NCI-H2171 (cell line): ENCODE data around the gene BCL7C.

Experiments used
- DNase-seq: peaks from one replicate; lab custom pipeline; 2025; lab: John Stamatoyannopoulos, UW

The BCL7C gene

DNA sequence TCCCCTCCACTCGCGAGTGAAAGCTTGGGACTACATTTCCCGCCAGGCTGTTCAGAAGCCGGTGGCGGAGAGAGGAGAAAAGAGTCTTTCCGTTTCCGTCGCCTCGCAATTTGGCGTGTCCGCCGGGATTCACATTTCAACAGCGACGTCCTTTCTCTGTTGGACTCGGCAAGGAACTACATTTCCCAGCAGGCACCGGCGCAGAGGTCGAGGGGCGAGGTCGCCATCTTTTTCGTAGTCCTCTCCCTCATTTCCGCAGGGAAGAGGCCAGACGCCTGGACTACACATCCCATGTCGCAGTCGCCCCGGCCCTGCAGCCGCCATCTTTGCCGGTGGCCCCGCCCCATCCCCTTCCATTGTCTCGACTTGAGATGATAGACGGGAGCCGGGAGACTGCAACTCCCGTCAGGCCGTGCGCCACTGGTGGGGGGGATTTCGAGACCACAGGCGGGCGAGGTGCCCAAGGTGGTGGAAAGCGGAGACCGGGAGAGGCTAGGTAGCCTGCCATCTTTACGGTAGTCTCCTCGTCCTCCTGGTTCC, 28.6 kb upstream of the BCL7C start:
- DNase-seq, result peak; percentile 98

- DNase-seq, result peak; percentile 86
These were observed 28.0 kb upstream of the BCL7C start for GRCh38 chr16:30921748-30922419.

GRCh38 chr16:30921459-30921747, 27.5 kb upstream of the BCL7C start:
- DNase-seq, result no peak

GRCh38 chr16:30920891-30921290, 27.0 kb upstream of the BCL7C start:
- no peak for DNase-seq

- DNase-seq, result no peak
These were observed 24.7 kb upstream of the BCL7C start for GRCh38 chr16:30918614-30919013.

DNA sequence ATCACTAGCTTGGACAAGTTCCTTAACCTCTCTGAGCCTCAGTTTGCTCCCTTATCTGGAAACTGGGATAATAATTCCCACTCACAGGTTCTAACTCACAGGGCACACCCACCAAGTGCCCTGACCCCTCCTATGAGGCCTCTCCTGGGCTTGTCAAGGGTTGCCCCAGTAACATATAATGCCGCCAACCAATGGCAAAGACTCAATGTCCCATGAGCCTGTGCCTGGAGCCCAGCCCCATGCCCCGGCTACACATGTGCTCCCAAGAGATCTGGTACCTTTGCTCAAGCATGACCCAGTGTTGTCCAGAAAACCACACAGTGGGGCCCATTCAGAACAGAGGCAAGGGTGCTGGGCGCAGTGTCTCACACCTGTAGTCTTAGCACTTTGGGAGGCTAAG, 21.0 kb upstream of the BCL7C start:
- DNase-seq, result no peak

- DNase-seq, result no peak
These were observed 19.0 kb upstream of the BCL7C start for GRCh38 chr16:30912794-30913412.

GRCh38 chr16:30910427-30911029, 16.7 kb upstream of the BCL7C start:
- no peak for DNase-seq

- DNase-seq, result no peak
These were observed 13.2 kb upstream of the BCL7C start for GRCh38 chr16:30907064-30907463.

GRCh38 chr16:30904114-30904780, 10.4 kb upstream of the BCL7C start:
- DNase-seq, result no peak

DNA sequence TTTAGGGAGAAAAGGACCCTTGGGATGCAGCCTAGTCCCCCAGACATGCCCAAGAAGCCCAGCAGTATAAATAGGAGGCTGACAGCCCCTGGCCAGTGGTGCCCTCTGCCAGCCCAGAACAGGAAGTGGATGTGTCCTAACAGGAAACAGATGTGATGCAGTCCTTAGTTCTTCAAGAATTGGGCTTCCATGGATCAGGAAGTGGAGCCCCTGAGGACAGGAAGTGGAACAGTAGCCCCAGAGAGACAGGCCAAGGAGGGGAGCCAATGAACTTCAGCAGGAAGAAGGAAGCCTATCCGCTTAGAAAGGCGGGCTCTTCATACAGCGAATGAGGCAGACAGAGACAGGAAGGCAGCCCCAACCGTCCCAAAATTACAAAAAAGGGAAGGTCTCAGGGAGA, 9.7 kb upstream of the BCL7C start:
- no peak for DNase-seq

- no peak for DNase-seq
These were observed 9.1 kb upstream of the BCL7C start for GRCh38 chr16:30903002-30903401.

DNA sequence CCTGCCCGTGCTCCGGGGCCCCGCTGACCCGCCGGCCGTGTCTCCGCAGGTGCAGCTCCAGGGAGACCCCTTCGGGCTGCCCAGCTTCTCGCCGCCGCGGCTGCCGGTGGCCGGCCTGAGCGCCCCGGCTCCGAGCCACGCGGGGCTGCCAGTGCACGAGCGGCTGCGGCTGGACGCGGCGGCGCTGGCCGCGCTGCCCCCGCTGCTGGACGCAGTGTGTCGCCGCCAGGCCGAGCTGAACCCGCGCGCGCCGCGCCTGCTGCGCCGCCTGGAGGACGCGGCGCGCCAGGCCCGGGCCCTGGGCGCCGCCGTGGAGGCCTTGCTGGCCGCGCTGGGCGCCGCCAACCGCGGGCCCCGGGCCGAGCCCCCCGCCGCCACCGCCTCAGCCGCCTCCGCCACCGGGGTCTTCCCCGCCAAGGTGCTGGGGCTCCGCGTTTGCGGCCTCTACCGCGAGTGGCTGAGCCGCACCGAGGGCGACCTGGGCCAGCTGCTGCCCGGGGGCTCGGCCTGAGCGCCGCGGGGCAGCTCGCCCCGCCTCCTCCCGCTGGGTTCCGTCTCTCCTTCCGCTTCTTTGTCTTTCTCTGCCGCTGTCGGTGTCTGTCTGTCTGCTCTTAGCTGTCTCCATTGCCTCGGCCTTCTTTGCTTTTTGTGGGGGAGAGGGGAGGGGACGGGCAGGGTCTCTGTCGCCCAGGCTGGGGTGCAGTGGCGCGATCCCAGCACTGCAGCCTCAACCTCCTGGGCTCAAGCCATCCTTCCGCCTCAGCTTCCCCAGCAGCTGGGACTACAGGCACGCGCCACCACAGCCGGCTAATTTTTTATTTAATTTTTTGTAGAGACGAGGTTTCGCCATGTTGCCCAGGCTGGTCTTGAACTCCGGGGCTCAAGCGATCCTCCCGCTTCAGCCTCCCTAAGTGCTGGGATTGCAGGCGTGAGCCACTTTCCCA, 8.4 kb upstream of the BCL7C start:
- peak; percentile 47 for DNase-seq

GRCh38 chr16:30901201-30902028, 7.5 kb upstream of the BCL7C start:
- DNase-seq, result no peak

- no peak for DNase-seq
These were observed 6.7 kb upstream of the BCL7C start for GRCh38 chr16:30900588-30900987.

DNA sequence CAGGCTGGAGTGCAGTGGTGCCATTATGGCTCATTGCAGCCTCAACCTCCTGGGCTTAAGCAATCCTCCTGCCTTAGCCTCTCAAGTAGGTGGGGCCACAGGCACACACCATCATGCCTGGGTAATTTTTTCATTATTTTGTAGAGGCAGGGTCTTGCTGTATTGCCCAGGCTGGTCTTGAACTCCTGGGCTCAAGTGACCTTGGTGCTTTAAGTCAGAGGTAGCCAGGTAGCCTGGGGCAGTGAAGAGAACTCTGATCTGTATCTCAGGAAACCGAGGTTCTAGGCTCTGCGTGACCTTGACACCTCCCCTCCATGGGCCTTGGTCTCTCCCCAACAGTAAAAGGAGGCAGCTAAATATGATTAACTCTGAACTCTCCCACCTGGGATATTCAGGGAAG, 5.9 kb upstream of the BCL7C start:
- no peak for DNase-seq

- DNase-seq, result peak; percentile 69
These were observed 3.2 kb upstream of the BCL7C start for GRCh38 chr16:30896889-30897733.

GRCh38 chr16:30896261-30896888, 2.5 kb upstream of the BCL7C start, which contains the start of gene CTF1:
Gene CTF1, plus strand, starts transcription at chr16:30896614. Its CDS starts 30 bp downstream, at chr16:30896644.
- DNase-seq, result no peak

GRCh38 chr16:30895627-30896260, 1.9 kb upstream of the BCL7C start:
- no peak for DNase-seq
